HL-60 (cell line): ENCODE measurements around the gene ZNF254.

ENCODE experiments used
- CTCF ChIP-seq: IDR thresholded peaks from one replicate; pipeline ENCODE4 v1.5.1; 2011; ENCODE audit warnings: low read length, control low read depth, inconsistent platforms; ENCODE audit not compliant: insufficient read depth
- GABPA ChIP-seq: IDR thresholded peaks from 2 replicates; pipeline ENCODE4 v1.6.1; 2012; ENCODE audit warnings: low read depth
- REST ChIP-seq: IDR thresholded peaks from 2 replicates; pipeline ENCODE4 v1.6.1; 2012; ENCODE audit warnings: low read depth; ENCODE audit not compliant: insufficient replicate concordance

- no peak for TF ChIP-seq CTCF
- TF ChIP-seq GABPA: no peak
- TF ChIP-seq REST: no peak
Measured at GRCh38 chr19:24062190-24062589, 24.8 kb upstream of the ZNF254 start.
